Gastroesophageal sphincter (tissue), 3 donors: ENCODE data around the gene TAS1R3.

Source experiments
- EP300 ChIP-seq: sonication (generic); formaldehyde crosslinking; IDR thresholded peaks from one replicate; pipeline ENCODE4 v1.6.1; 2017; ENCODE audit warnings: antibody characterized with exemption, mild to moderate bottlenecking
- POLR2A ChIP-seq, 2 donors: fragments of 450-650 bp; IDR thresholded peaks; one replicate each; pipeline ENCODE4 v1.6.1; 2017; ENCODE audit warnings: antibody characterized with exemption in 2 of 2, mild to moderate bottlenecking in 2 of 2, moderate library complexity in 1 of 2
- POLR2AphosphoS5 ChIP-seq: sonication (generic); formaldehyde crosslinking; IDR thresholded peaks from one replicate; pipeline ENCODE4 v1.6.1; 2017; ENCODE audit warnings: antibody characterized with exemption
- TF ChIP-seq, protein P1 (sequence below), 4 experiments: fragments of 200-600 bp in 2 of 4; fragments of 450-650 bp in 2 of 4; sonication (generic) in 1 of 4; IDR thresholded peaks; one replicate each; pipeline ENCODE4 v1.5.1; 2017 to 2019; ENCODE audit warnings: antibody characterized with exemption in 4 of 4, mild to moderate bottlenecking in 2 of 4, moderate library complexity in 2 of 4

DNA sequence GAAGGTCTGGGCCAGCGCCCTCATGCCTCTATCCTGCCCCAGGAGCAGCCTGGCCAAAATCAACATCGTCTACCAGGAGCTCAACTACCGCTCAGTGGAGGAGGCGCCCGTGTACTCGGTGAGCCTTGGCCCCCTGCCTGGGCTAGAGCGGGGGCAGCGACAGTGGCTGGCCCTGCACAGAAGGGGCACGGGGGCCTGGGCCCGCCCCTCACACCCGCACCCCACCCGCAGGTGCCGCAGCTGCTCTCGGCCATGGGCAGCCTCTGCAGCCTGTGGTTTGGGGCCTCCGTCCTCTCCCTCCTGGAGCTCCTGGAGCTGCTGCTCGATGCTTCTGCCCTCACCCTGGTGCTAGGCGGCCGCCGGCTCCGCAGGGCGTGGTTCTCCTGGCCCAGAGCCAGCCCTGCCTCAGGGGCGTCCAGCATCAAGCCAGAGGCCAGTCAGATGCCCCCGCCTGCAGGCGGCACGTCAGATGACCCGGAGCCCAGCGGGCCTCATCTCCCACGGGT is 40.0 kb upstream of the TAS1R3 start:
- TF ChIP-seq POLR2A (IDR thresholded peaks at IDR 0.05) (no peak), POLR2AphosphoS5 (no peak), EP300 (no peak)
- TF ChIP-seq, protein P1, sequence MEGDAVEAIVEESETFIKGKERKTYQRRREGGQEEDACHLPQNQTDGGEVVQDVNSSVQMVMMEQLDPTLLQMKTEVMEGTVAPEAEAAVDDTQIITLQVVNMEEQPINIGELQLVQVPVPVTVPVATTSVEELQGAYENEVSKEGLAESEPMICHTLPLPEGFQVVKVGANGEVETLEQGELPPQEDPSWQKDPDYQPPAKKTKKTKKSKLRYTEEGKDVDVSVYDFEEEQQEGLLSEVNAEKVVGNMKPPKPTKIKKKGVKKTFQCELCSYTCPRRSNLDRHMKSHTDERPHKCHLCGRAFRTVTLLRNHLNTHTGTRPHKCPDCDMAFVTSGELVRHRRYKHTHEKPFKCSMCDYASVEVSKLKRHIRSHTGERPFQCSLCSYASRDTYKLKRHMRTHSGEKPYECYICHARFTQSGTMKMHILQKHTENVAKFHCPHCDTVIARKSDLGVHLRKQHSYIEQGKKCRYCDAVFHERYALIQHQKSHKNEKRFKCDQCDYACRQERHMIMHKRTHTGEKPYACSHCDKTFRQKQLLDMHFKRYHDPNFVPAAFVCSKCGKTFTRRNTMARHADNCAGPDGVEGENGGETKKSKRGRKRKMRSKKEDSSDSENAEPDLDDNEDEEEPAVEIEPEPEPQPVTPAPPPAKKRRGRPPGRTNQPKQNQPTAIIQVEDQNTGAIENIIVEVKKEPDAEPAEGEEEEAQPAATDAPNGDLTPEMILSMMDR (IDR thresholded peaks at IDR 0.05): no peak
